GM20000 (cell line): ENCODE results near the gene TIPARP.
"Not testable (repeated sequence)": the region's sequence is repeated elsewhere in the genome, so short reads cannot be mapped to it uniquely, and the experiment has no call there.

Source experiments
- DNase-seq: peaks from one replicate; pipeline ENCODE4 v3.0.0; 2012; ENCODE audit warnings: low spot score
- TF ChIP-seq, protein P1 (sequence below): IDR thresholded peaks from 2 replicates; pipeline ENCODE4 v1.5.1; 2012; ENCODE audit warnings: mild to moderate bottlenecking, control low read depth; ENCODE audit errors: extremely low read depth, missing control alignments

Gene TIPARP

DNA sequence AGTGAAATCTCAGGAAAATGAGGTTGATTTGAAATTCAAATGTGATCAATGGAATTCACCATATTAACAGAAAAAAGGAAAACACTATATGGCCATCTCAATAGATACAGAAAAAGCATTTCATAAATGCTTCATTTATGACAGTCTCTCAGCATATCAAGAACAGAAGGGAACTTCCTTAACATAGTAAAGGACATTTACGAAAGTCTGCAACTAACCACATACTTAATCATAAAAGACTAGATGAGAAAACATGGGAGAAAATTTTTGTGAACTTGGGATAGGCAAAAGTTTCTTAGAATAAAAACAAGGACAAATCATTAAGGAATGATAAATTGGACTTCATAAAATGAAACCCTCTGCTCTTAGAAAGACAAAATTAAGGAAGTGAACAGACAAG is 24.7 kb upstream of the TIPARP start:
- DNase-seq, result no peak
- TF ChIP-seq, protein P1, sequence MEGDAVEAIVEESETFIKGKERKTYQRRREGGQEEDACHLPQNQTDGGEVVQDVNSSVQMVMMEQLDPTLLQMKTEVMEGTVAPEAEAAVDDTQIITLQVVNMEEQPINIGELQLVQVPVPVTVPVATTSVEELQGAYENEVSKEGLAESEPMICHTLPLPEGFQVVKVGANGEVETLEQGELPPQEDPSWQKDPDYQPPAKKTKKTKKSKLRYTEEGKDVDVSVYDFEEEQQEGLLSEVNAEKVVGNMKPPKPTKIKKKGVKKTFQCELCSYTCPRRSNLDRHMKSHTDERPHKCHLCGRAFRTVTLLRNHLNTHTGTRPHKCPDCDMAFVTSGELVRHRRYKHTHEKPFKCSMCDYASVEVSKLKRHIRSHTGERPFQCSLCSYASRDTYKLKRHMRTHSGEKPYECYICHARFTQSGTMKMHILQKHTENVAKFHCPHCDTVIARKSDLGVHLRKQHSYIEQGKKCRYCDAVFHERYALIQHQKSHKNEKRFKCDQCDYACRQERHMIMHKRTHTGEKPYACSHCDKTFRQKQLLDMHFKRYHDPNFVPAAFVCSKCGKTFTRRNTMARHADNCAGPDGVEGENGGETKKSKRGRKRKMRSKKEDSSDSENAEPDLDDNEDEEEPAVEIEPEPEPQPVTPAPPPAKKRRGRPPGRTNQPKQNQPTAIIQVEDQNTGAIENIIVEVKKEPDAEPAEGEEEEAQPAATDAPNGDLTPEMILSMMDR, result no peak

DNA sequence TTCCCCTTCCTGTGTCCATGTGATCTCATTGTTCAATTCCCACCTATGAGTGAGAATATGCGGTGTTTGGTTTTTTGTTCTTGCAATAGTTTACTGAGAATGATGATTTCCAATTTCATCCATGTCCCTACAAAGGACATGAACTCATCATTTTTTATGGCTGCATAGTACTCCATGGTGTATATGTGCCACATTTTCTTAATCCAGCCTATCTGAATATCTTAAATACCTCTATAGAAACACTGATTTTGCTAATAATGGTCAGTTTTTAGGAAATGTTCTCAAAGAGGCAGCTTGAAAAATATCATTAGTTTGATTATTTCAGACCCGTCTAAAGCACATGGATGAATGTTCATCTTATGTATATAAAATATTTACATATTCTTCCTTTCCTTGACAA is 21.7 kb upstream of the TIPARP start:
- not testable (repeated sequence) for DNase-seq

DNA sequence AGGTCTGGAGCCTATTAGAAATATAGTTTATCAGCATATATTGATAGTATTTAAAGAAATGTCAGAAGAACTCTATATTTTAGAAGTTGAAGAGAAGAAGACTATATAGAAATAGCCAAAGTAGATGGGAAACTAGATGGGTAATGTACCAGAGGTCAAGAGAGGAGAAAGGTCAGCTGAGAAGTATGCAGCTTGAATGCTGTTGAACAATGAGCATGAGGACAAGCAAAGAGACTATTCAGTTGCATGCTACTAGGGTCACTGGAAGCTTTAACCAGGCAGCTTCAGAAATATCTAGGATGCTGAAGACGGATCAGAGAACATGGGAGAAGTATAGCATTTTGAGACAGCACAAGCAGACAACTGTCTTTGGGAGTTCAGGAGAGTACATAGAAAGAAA is 19.6 kb upstream of the TIPARP start:
- DNase-seq, result no peak
- TF ChIP-seq, protein P1, result no peak

DNA sequence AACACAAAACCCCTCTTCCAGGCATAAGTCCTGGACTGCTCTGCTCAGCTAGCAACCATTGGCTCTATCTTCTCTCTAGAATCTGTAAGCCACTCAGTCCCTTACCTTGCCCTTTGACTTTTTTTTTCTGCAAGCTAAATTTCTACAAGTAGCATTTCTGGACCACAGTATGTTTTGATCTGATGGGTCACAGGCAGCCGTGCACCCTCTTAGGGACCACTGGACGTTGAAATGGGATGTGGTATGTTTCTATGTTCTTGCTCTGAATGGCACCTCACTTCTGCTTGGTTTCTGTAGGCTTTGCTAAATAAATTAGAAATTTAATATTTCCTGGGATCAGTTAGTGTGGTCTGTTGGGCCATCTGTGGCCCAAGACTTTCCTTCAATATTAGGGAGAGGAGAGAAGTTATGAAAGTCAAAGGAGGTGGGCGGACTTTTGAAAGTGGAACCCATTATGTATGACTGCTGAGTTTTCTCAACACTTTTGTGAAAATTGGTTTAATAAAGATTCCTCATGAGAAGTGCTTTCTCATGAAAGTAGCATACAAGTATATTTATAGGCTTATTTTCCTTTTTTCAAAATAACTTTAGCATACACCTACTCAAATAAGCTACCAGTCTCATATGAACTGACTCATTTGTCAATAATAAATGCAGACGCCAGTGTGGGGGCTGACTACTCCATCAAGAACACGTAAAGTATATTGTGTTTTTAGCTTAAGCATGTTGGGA is 18.4 kb upstream of the TIPARP start:
- TF ChIP-seq, protein P1, result no peak
- DNase-seq, result no peak

DNA sequence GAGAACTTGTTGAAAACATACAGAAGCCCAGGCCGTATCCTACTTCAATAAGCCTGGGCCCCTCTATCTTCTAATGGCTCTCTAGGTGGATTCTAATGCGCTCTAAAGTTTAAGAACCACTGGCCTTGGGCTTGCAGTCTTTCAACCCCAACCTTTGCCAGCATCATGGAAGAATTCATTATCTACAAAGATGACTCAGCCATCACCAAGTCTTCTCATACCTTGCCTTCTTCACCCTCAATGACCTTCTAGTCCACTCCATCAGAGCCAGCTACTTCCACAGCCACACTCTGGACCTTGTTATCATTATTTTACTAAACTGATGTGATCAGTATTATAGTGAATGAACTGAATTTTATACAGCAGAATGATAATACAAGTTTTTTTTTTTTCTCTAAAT is 16.9 kb upstream of the TIPARP start:
- TF ChIP-seq, protein P1, result no peak
- DNase-seq, result no peak

DNA sequence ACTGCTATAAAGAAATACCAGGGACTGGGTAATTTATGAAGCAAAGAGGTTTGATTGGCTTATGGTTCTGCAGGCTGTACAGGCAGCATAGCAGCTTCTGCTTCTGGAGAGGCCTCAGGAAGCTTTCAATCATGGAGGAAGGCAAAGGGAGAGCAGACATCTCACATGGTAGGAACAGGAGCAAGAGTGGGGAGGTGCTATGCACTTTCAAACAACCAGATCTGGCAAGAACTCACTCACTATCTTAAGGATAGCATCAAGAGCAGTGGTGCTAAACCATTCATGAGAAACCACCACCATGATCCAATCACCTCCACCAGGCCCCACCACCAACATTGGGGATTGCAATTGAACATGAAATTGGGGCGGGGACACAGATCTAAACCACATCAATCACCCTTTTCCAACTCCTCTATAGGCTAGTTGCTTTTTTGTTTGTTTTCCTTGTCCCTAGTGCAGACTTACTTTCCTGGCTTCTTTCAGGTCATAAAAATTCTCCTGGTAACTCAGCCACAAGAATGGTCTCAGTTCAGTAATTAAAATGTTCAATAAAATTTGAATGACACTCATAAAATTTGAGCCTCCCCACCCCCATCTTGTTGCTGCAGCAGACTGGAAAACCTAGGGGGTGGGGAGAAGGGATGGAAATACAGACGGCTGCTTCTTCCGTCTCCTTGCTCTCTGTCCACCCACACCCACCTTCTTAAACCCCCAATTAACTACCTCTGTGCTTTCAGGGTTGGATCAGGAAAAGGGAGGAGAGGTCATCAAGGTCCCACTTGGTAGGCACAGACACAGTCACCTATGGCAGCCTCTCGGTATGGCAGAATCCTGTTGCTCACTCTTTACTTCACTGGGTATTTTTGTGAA is 16.3 kb upstream of the TIPARP start:
- TF ChIP-seq, protein P1, result no peak
- DNase-seq, result no peak

DNA sequence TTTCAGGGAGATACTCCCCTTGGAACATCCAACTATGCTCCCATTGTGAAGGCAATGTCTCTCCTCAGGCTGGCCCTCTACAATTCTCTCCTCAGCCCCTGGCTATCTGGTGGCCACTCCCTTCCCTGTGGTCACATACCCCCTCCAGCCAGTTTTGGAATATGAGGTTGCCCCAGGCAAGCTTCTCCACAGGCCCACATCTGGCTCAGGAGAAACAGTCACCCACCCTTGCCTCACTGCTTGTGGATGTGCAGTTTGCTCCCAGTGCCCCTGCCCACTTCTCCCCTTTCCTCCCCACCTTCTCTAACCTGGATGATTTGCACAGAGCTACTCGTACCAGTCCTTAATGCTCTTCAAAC is 15.7 kb upstream of the TIPARP start:
- DNase-seq, result no peak
- TF ChIP-seq, protein P1, result no peak
